GM23338 (cell line): Measurements from ENCODE around the gene NTN1. TPM values are rescaled to one million over a fixed set of nuclear protein-coding genes. Genes with fewer than 3 reads are reported as not detected.

Experiments used
- ATAC-seq: fragments of 200-7000 bp; cut with Tn5 transposase; 3 replicates; pipeline ENCODE4 v1.9.1; 2020
- DNase-seq: peaks from one replicate; pipeline ENCODE4 v3.0.0-alpha.2; 2015; ENCODE audit warnings: low spot score
- H2AFZ ChIP-seq: fragments of 200-600 bp; sonication (generic); 2 replicates; pipeline ENCODE4 v1.8.0; 2016; ENCODE audit warnings: antibody characterized with exemption, mild to moderate bottlenecking, moderate library complexity
- H3F3A ChIP-seq: fragments of 200-600 bp; sonication (generic); replicated peaks from 2 replicates; pipeline ENCODE4 v1.8.0; 2017; ENCODE audit warnings: antibody characterized with exemption, mixed run types, low read depth
- H3K27ac ChIP-seq: fragments of 200-600 bp; sonication (generic); 2 replicates; pipeline ENCODE4 v1.6.1; 2016; ENCODE audit warnings: low read depth
- H3K27me3 ChIP-seq: fragments of 200-600 bp; sonication (generic); 2 replicates; pipeline ENCODE4 v1.8.0; 2016; ENCODE audit warnings: mild to moderate bottlenecking, mixed run types, moderate library complexity; ENCODE audit not compliant: insufficient read depth
- H3K36me3 ChIP-seq: fragments of 200-600 bp; sonication (generic); 2 replicates; pipeline ENCODE4 v1.8.0; 2016; ENCODE audit warnings: mild to moderate bottlenecking; ENCODE audit not compliant: insufficient read depth
- H3K4me1 ChIP-seq: fragments of 200-600 bp; sonication (generic); 2 replicates; pipeline ENCODE4 v1.8.0; 2016; ENCODE audit warnings: mild to moderate bottlenecking, moderate library complexity; ENCODE audit not compliant: insufficient read depth
- H3K4me2 ChIP-seq: fragments of 200-600 bp; sonication (generic); 2 replicates; pipeline ENCODE4 v1.7.1; 2017; ENCODE audit warnings: mixed run types
- H3K4me3 ChIP-seq: fragments of 200-600 bp; sonication (generic); 2 replicates; pipeline ENCODE4 v1.6.1; 2016; ENCODE audit warnings: mixed run types
- H3K79me2 ChIP-seq: fragments of 200-600 bp; sonication (generic); replicated peaks from 2 replicates; pipeline ENCODE4 v1.8.0; 2017; ENCODE audit warnings: mild to moderate bottlenecking; ENCODE audit not compliant: insufficient read depth
- H3K9me2 ChIP-seq: fragments of 200-600 bp; sonication (generic); 2 replicates; pipeline ENCODE4 v1.8.0; 2017; ENCODE audit not compliant: insufficient read depth
- H4K20me1 ChIP-seq: fragments of 200-600 bp; sonication (generic); replicated peaks from 2 replicates; pipeline ENCODE4 v1.8.0; 2017; ENCODE audit warnings: mild to moderate bottlenecking; ENCODE audit not compliant: insufficient read depth
- H3K27ac Mint-ChIP-seq: 2 replicates; pipeline ENCODE4 v1.8.0; 2020; ENCODE audit warnings: inconsistent platforms, mild to moderate bottlenecking, moderate library complexity, mixed read lengths
- H3K27me3 Mint-ChIP-seq: 3 replicates; pipeline ENCODE4 v1.8.0; 2022; ENCODE audit warnings: low read depth, mild to moderate bottlenecking, moderate library complexity, mixed read lengths, inconsistent platforms; ENCODE audit not compliant: insufficient read depth, poor library complexity
- H3K36me3 Mint-ChIP-seq: 3 replicates; pipeline ENCODE4 v1.8.0; 2021; ENCODE audit warnings: low read depth, mild to moderate bottlenecking, inconsistent platforms, moderate library complexity, mixed read lengths
- H3K4me1 Mint-ChIP-seq: 3 replicates; pipeline ENCODE4 v1.8.0; 2020; ENCODE audit warnings: mild to moderate bottlenecking, inconsistent platforms, mixed read lengths
- H3K4me3 Mint-ChIP-seq: 3 replicates; pipeline ENCODE4 v1.8.0; 2021; ENCODE audit warnings: moderate library complexity, mild to moderate bottlenecking, inconsistent platforms, mixed read lengths
- H3K9me3 Mint-ChIP-seq: 3 replicates; pipeline ENCODE4 v1.8.0; 2020; ENCODE audit warnings: moderate library complexity, mild to moderate bottlenecking, inconsistent platforms, mixed read lengths
- CREB1 ChIP-seq: fragments of 250-450 bp; sonication (Bioruptor Pico); IDR thresholded peaks from 2 replicates; pipeline ENCODE4 v1.5.0; 2020; ENCODE audit warnings: low read depth, mild to moderate bottlenecking, moderate library complexity
- ETS1 ChIP-seq: IDR thresholded peaks from 2 replicates; pipeline ENCODE4 v1.6.1; 2016; ENCODE audit warnings: antibody characterized with exemption
- EZH2 ChIP-seq: fragments of 200-600 bp; sonication (generic); IDR thresholded peaks from one replicate; pipeline ENCODE4 v1.8.0; 2017; ENCODE audit warnings: antibody characterized with exemption, mild to moderate bottlenecking, low read depth; ENCODE audit not compliant: unreplicated experiment
- EZH2phosphoT487 ChIP-seq: fragments of 200-600 bp; sonication (generic); IDR thresholded peaks from one replicate; pipeline ENCODE4 v1.8.1; 2018; ENCODE audit warnings: antibody characterized with exemption; ENCODE audit not compliant: unreplicated experiment
- JUNB ChIP-seq: IDR thresholded peaks from one replicate; pipeline ENCODE4 v1.6.1; 2016; ENCODE audit warnings: antibody characterized with exemption; ENCODE audit not compliant: unreplicated experiment
- NANOG ChIP-seq: IDR thresholded peaks from 2 replicates; pipeline ENCODE4 v1.6.1; 2016; ENCODE audit warnings: antibody characterized with exemption, borderline replicate concordance
- POLR2AphosphoS5 ChIP-seq: IDR thresholded peaks from 2 replicates; pipeline ENCODE4 v1.6.1; 2016; ENCODE audit warnings: antibody characterized with exemption, low read depth
- STAT1 ChIP-seq: IDR thresholded peaks from one replicate; pipeline ENCODE4 v1.6.1; 2016; ENCODE audit warnings: antibody characterized with exemption; ENCODE audit not compliant: unreplicated experiment
- ZNF114 ChIP-seq: fragments of 250-450 bp; sonication (Bioruptor Pico); IDR thresholded peaks from 2 replicates; pipeline ENCODE4 v1.5.0; 2020; ENCODE audit warnings: mild to moderate bottlenecking, moderate library complexity
- ZNF331 ChIP-seq: fragments of 250-450 bp; sonication (Bioruptor Pico); IDR thresholded peaks from 2 replicates; pipeline ENCODE4 v1.5.0; 2020; ENCODE audit warnings: low read depth, mild to moderate bottlenecking, moderate library complexity
- polyA plus RNA-seq: library from polyadenylated mRNA; unstranded; fragments of >200 nt; fragmentation: Nextera tagmentation; extraction: Ambion mirVana; gene quantifications from 2 replicates; pipeline ENCODE4 v1.2.1, GENCODE V29; 2016
- total RNA-seq: library from RNA; depleted of rRNA; stranded (reverse); fragments of >200 nt; shearing (Covaris generic); gene quantifications from 2 replicates; pipeline ENCODE4 v1.2.3, GENCODE V29; 2014
- TF ChIP-seq, protein P1 (sequence below), 2 experiments: fragments of 200-600 bp in 1 of 2; sonication (generic) in 1 of 2; conservative IDR thresholded peaks; 2 replicates each; pipeline versions ENCODE4 v1.5.1 to v1.6.1; 2016 to 2017; ENCODE audit warnings: antibody characterized with exemption in 2 of 2, low read depth in 2 of 2, mild to moderate bottlenecking in 2 of 2, moderate library complexity in 1 of 2
- TF ChIP-seq, protein P2 (sequence below): fragments of 250-450 bp; sonication (Bioruptor Pico); IDR thresholded peaks from 2 replicates; pipeline ENCODE4 v1.5.0; 2020; ENCODE audit warnings: mild to moderate bottlenecking, moderate library complexity

Gene NTN1
- total and polyA plus RNA-seq, 2 experiments from 2014 or later: 0.57 to 2.6 TPM

GRCh38 chr17:9052921-9053320 lies 31.6 kb downstream of the NTN1 start:
- no peak overlapping the region for H3K27ac Mint-ChIP-seq
- Histone ChIP-seq H3K4me1 (peaks cover 20% of the 10 kb centered on the region), H4K20me1 (no peaks in the 10 kb centered on the region), H3K27ac (no peak overlapping the region), H3F3A (peaks cover 8% of the 10 kb centered on the region; the same call in 1 of the 2 replicates), H3K4me2 (no peak overlapping the region; the same call in 1 of the 2 replicates), H3K36me3 (no peaks in the 10 kb centered on the region), H3K79me2 (no peaks in the 10 kb centered on the region), H3K27me3 (peaks cover 47% of the 10 kb centered on the region), H3K4me3 (0 out of 2 replicates have a peak overlapping the region, but pooled peaks have one; percentile 40), H3K9me2 (0 out of 2 replicates have a peak, but pooled peaks cover 11% of the 10 kb centered on the region), H2AFZ (no peak overlapping the region)
- H3K4me1 Mint-ChIP-seq: peaks cover 51% of the 10 kb centered on the region
- H3K36me3 Mint-ChIP-seq: peaks cover 12% of the 10 kb centered on the region; the same call in 2 of the 3 replicates
- TF ChIP-seq NANOG (no peak), ZNF114 (no peak), ZNF331 (no peak), POLR2AphosphoS5 (no peak), EZH2 (no peak), STAT1 (no peak), EZH2phosphoT487 (no peak), ETS1 (no peak), CREB1 (no peak), JUNB (no peak)
- TF ChIP-seq, protein P1, sequence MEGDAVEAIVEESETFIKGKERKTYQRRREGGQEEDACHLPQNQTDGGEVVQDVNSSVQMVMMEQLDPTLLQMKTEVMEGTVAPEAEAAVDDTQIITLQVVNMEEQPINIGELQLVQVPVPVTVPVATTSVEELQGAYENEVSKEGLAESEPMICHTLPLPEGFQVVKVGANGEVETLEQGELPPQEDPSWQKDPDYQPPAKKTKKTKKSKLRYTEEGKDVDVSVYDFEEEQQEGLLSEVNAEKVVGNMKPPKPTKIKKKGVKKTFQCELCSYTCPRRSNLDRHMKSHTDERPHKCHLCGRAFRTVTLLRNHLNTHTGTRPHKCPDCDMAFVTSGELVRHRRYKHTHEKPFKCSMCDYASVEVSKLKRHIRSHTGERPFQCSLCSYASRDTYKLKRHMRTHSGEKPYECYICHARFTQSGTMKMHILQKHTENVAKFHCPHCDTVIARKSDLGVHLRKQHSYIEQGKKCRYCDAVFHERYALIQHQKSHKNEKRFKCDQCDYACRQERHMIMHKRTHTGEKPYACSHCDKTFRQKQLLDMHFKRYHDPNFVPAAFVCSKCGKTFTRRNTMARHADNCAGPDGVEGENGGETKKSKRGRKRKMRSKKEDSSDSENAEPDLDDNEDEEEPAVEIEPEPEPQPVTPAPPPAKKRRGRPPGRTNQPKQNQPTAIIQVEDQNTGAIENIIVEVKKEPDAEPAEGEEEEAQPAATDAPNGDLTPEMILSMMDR (conservative IDR thresholded peaks at IDR 0.05; ENCODE audit: low read depth in 2 of 2): no peak
- TF ChIP-seq, protein P2, sequence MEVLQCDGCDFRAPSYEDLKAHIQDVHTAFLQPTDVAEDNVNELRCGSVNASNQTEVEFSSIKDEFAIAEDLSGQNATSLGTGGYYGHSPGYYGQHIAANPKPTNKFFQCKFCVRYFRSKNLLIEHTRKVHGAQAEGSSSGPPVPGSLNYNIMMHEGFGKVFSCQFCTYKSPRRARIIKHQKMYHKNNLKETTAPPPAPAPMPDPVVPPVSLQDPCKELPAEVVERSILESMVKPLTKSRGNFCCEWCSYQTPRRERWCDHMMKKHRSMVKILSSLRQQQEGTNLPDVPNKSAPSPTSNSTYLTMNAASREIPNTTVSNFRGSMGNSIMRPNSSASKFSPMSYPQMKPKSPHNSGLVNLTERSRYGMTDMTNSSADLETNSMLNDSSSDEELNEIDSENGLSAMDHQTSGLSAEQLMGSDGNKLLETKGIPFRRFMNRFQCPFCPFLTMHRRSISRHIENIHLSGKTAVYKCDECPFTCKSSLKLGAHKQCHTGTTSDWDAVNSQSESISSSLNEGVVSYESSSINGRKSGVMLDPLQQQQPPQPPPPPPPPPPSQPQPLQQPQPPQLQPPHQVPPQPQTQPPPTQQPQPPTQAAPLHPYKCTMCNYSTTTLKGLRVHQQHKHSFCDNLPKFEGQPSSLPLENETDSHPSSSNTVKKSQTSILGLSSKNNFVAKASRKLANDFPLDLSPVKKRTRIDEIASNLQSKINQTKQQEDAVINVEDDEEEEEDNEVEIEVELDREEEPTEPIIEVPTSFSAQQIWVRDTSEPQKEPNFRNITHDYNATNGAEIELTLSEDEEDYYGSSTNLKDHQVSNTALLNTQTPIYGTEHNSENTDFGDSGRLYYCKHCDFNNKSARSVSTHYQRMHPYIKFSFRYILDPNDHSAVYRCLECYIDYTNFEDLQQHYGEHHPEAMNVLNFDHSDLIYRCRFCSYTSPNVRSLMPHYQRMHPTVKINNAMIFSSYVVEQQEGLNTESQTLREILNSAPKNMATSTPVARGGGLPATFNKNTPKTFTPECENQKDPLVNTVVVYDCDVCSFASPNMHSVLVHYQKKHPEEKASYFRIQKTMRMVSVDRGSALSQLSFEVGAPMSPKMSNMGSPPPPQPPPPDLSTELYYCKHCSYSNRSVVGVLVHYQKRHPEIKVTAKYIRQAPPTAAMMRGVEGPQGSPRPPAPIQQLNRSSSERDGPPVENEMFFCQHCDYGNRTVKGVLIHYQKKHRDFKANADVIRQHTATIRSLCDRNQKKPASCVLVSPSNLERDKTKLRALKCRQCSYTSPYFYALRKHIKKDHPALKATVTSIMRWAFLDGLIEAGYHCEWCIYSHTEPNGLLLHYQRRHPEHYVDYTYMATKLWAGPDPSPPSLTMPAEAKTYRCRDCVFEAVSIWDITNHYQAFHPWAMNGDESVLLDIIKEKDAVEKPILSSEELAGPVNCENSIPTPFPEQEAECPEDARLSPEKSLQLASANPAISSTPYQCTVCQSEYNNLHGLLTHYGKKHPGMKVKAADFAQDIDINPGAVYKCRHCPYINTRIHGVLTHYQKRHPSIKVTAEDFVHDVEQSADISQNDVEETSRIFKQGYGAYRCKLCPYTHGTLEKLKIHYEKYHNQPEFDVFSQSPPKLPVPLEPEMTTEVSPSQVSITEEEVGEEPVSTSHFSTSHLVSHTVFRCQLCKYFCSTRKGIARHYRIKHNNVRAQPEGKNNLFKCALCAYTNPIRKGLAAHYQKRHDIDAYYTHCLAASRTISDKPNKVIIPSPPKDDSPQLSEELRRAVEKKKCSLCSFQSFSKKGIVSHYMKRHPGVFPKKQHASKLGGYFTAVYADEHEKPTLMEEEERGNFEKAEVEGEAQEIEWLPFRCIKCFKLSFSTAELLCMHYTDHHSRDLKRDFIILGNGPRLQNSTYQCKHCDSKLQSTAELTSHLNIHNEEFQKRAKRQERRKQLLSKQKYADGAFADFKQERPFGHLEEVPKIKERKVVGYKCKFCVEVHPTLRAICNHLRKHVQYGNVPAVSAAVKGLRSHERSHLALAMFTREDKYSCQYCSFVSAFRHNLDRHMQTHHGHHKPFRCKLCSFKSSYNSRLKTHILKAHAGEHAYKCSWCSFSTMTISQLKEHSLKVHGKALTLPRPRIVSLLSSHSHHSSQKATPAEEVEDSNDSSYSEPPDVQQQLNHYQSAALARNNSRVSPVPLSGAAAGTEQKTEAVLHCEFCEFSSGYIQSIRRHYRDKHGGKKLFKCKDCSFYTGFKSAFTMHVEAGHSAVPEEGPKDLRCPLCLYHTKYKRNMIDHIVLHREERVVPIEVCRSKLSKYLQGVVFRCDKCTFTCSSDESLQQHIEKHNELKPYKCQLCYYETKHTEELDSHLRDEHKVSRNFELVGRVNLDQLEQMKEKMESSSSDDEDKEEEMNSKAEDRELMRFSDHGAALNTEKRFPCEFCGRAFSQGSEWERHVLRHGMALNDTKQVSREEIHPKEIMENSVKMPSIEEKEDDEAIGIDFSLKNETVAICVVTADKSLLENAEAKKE (CRISPR knock-in tag): no peak
- H3K4me3 Mint-ChIP-seq: no peak overlapping the region
- ATAC-seq (no peak), DNase-seq (no peak)
- H3K27me3 Mint-ChIP-seq: peaks cover 49% of the 10 kb centered on the region
- H3K9me3 Mint-ChIP-seq: peaks cover 18% of the 10 kb centered on the region; the same call in 2 of the 3 replicates
